Prostate gland (tissue), 2 donors: ENCODE measurements around the gene LRRC8E. TPM values are rescaled to one million over a fixed set of nuclear protein-coding genes. Genes with fewer than 3 reads are reported as not detected.
"Not testable (repeated sequence)": the region's sequence is repeated elsewhere in the genome, so short reads cannot be mapped to it uniquely, and the experiment has no call there.

Experiments
- DNase-seq: peaks from one replicate; pipeline ENCODE4 v3.0.0-alpha.2; 2019; ENCODE audit warnings: low spot score
- H3K27ac ChIP-seq, 2 donors: fragments of 200-600 bp; sonication (generic); 2 replicates each; pipeline ENCODE4 v1.5.1; 2017 to 2019
- H3K27me3 ChIP-seq: fragments of 200-600 bp; sonication (generic); replicated peaks from 2 replicates; pipeline ENCODE4 v1.5.1; 2019; ENCODE audit not compliant: insufficient read depth
- H3K36me3 ChIP-seq, 2 donors: fragments of 200-600 bp; sonication (generic); 1 replicate in 1 of 2; 2 replicates in 1 of 2; pipeline versions ENCODE4 v1.5.1 to v1.8.1; 2017 to 2019
- H3K4me1 ChIP-seq: fragments of 200-600 bp; sonication (generic); replicated peaks from 2 replicates; pipeline ENCODE4 v1.5.1; 2019
- H3K4me3 ChIP-seq, 2 donors: fragments of 200-600 bp; sonication (generic); 2 replicates each; pipeline ENCODE4 v1.5.1; 2017 to 2019
- H3K9me3 ChIP-seq: fragments of 200-600 bp; sonication (generic); 2 replicates; pipeline ENCODE4 v1.5.1; 2017
- POLR2A ChIP-seq: fragments of 450-650 bp; IDR thresholded peaks from one replicate; pipeline ENCODE4 v1.6.1; 2016; ENCODE audit warnings: antibody characterized with exemption, mild to moderate bottlenecking
- POLR2AphosphoS5 ChIP-seq: sonication (generic); formaldehyde crosslinking; IDR thresholded peaks from one replicate; pipeline ENCODE4 v1.6.1; 2017; ENCODE audit warnings: antibody characterized with exemption
- WGBS: methylation state at CpG from one replicate; pipeline ENCODE4 v1.1.5; 2018; 5-methylcytosine and 5-hydroxymethylcytosine counted together
- intact Hi-C: fragments of 100-400 bp; cut with DNase I; formaldehyde crosslinking; loops from one replicate; pipeline ENCODE4 v1.14.2; 2022
- total RNA-seq, 2 donors: library from RNA; depleted of rRNA; stranded (reverse); fragments of >200 nt; gene quantifications; one replicate each; pipeline ENCODE4 v1.1.0, GENCODE V29; 2016
- TF ChIP-seq, protein P1 (sequence below), 4 experiments: fragments of 200-600 bp in 2 of 4; fragments of 450-650 bp in 2 of 4; sonication (generic) in 2 of 4; IDR thresholded peaks; 1 replicate in 3 of 4; 2 replicates in 1 of 4; pipeline ENCODE4 v1.5.1; 2016 to 2019; ENCODE audit warnings: antibody characterized with exemption in 4 of 4, mild to moderate bottlenecking in 2 of 4, moderate library complexity in 2 of 4

LRRC8E gene
- total RNA-seq, 2 donors from 2014 or later, result 4.8 to 11.7 TPM

DNA sequence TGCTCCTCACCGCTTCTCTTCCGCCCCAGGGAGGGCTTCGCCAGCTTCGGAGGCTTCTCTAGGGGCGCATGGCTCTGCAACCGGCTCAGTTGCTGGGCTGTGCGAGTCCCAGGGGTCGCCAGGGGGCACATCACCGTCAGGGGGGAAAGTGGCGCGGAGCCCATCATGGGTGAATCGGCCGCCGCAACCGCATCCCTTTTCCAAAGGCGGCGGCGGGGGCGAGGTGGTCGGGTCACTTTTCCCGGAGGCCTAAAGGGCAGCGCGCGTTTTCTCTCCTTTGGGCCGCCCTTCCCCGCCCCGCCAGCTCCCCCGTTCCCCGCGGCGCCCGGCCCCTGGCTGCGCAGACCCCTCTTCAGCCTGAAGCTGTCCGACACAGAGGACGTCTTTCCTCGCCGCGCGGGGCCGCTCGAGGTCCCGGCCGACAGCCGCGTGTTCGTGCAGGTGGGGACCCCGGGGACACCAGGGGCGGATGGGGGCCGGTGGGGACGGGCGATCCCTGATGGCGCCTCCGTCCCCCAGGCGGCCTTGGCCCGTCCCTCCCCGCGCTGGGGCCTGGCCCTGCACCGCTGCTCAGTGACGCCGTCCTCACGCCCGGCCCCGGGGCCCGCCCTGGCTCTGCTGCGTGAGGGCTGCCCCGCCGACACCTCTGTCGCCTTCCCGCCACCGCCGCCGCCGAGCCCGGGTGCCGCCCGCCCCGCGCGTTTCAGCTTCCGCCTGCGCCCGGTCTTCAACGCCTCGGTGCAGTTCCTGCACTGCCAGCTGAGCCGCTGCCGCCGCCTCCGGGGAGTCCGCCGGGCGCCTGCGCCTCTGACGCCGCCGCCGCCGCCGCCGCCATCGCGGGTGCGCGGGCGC lies 28.0 kb downstream of the LRRC8E start:
- intact Hi-C loops, result no loop called here
- 1% methylated on average over 99 of the region's 104 CpGs for WGBS
- H3K4me1 ChIP-seq, result no peaks in the 10 kb centered on the region

DNA sequence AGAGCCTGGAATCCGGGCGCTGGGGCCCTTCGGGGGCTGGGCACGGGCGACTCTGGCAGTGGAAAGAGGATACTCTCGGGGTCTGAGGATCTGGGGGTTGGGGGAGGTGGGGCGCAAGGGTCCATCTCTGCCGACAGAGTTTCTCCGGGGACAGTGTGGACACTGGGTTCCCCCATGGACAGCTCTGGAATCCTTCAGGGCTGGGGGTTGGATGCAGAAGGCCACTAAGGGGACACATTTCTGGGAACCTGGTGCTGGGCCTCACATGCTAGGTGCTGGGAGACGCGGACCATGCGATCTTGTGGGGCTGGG lies 28.6 kb downstream of the LRRC8E start:
- Histone ChIP-seq H3K9me3 (no peaks in the 10 kb centered on the region), H3K27me3 (no peaks in the 10 kb centered on the region), H3K36me3 (peaks cover 0 to 9% of the 10 kb centered on the region in 2 donors), H3K4me3 (peak overlapping the region; percentile 17 to 26), H3K27ac (peak overlapping the region; percentile 9 to 22), H3K4me1 (peaks cover 4% of the 10 kb centered on the region)
- intact Hi-C loops, result no loop called here
- 6% methylated on average over 12 of the region's 12 CpGs for WGBS
- TF ChIP-seq POLR2A, result no peak
- no peak for TF ChIP-seq POLR2AphosphoS5
- TF ChIP-seq, protein P1, sequence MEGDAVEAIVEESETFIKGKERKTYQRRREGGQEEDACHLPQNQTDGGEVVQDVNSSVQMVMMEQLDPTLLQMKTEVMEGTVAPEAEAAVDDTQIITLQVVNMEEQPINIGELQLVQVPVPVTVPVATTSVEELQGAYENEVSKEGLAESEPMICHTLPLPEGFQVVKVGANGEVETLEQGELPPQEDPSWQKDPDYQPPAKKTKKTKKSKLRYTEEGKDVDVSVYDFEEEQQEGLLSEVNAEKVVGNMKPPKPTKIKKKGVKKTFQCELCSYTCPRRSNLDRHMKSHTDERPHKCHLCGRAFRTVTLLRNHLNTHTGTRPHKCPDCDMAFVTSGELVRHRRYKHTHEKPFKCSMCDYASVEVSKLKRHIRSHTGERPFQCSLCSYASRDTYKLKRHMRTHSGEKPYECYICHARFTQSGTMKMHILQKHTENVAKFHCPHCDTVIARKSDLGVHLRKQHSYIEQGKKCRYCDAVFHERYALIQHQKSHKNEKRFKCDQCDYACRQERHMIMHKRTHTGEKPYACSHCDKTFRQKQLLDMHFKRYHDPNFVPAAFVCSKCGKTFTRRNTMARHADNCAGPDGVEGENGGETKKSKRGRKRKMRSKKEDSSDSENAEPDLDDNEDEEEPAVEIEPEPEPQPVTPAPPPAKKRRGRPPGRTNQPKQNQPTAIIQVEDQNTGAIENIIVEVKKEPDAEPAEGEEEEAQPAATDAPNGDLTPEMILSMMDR (IDR thresholded peaks at IDR 0.05), result no peak
- DNase-seq, result no peak

More for the DNA sequence above, 28.0 kb downstream of the LRRC8E start:
- TF ChIP-seq POLR2A, result no peak
- TF ChIP-seq, protein P1 (IDR thresholded peaks at IDR 0.05), result no peak
- TF ChIP-seq POLR2AphosphoS5, result no peak
- H3K9me3 ChIP-seq, result no peaks in the 10 kb centered on the region
- H3K27ac ChIP-seq, result peak overlapping the region in 1 of 2 donors; percentile 22
- peak overlapping the region; percentile 17 to 26 for H3K4me3 ChIP-seq
- peaks cover 0 to 15% of the 10 kb centered on the region in 2 donors for H3K36me3 ChIP-seq
- DNase-seq, result no peak
- no peaks in the 10 kb centered on the region for H3K27me3 ChIP-seq

DNA sequence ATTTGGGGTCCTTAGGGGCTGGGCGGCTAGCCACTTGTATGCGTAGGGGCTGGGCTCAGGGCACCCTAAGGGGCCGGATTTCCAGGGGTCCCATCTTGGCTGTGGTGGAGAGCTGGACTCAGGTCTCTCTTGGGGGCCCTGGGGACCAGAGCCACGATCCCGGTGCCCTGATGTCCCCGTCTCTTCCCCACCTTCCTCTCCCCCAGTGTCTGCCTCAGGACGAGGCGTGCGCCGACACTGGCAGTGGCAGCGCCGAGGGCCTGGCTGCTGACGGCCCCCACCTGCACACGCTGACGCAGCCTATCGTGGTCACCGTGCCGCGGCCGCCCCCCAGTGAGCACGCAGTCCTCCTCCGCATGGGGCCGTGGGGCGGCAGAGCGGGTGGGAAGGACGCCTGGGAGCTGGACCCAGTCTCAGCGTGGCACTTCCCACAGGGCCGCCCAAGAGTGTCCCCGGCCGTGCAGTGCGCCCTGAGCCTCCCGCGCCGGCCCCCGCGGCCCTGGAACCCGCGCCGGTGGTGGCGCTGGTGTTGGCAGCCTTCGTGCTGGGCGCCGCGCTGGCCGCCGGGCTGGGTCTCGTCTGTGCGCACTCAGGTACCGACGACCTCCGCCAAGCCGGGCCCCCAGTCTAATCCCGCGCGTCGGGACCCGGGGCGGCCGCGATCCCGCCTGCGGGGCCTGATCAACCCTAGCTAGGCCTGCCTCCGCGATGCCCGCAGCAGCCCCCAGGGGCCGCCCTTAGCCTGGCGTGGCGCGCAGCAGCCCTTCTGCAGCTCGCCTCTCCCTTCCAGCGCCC lies 29.2 kb downstream of the LRRC8E start:
- 2% methylated on average over 56 of the region's 71 CpGs for WGBS
- DNase-seq, result no peak
- Histone ChIP-seq H3K27ac (peak overlapping the region; percentile 9 to 22), H3K36me3 (peaks cover 3 to 9% of the 10 kb centered on the region in 2 donors), H3K9me3 (no peaks in the 10 kb centered on the region), H3K4me3 (peak overlapping the region; percentile 5 to 20), H3K4me1 (peaks cover 4% of the 10 kb centered on the region), H3K27me3 (no peaks in the 10 kb centered on the region)
- TF ChIP-seq, protein P1 (IDR thresholded peaks at IDR 0.05), result peak in 3 of 4 experiments; percentile 13 to 71 (median 47)
- TF ChIP-seq POLR2A, result no peak
- intact Hi-C loops, result no loop called here

DNA sequence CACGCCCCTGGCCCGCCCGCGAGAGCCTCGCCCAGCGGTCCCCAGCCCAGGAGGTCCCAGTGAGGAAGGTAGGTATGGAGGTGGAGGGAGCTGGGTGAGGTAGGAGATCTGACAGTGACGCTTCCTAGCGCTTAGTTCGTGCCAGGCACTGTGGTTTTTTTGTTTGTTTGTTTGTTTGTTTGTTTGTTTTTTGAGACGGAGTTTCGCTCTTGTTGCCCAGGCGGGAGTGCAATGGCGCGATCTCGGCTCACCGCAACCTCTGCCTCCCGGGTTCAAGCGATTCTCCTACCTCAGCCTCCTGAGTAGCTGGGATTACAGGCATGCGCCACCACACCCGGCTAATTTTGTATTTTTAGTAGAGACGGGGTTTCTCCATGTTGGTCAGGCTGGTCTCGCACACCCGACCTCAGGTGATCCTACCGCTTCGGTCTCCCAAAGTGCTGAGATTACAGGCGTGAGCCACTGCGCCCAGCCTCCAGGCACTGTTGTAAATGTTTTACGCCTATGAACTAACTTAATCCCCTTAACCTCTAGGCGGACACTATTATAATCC lies 29.8 kb downstream of the LRRC8E start:
- DNase-seq, intact Hi-C loops, H3K9me3 ChIP-seq, H3K36me3 ChIP-seq, H3K27me3 ChIP-seq, H3K4me1 ChIP-seq: not testable (repeated sequence)
- WGBS, result 37% methylated on average over 29 of the region's 29 CpGs
- H3K4me3 ChIP-seq, result peak overlapping the region in 1 of 2 donors; percentile 20
- peak overlapping the region; percentile 9 to 22 for H3K27ac ChIP-seq

DNA sequence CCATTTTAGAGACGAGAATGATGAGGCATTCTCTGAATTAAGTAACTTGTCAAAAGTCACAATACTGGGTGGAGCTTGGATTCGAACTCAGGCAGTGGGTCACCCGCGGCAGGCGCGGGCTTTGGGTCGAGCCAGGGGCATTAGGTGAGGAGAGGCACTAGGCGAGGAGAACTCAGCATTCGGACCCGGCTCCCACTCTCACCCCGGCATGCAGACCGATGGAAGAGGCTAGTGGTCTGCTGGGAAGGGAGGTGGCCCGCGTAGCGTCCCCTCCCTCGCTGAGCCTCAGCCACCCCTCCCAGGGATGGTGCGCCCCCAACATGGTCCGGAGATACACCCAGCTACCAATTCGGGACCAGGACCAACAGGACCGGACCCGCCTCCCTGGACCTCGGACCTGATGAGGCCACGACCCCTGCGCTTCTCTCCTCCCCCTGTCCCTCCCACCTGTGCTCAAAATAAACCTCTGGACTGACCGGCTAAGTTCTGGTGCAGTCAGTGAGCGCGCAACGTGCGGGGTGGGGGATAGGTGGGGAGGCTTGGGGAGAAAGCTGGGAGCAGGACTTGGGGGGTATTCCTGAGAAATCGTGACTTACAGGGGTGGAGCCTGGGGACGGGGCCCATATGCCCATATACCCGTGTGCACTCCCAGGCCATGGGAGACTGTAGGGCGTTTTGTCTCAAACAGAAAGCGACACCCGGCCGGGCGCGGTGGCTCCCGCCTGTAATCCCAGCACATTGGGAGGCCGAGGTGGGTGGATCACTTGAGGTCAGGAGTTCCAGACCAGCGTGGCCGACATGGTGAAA lies 30.5 kb downstream of the LRRC8E start:
- Histone ChIP-seq H3K9me3 (no peaks in the 10 kb centered on the region), H3K4me1 (peaks cover 4% of the 10 kb centered on the region), H3K27ac (peak overlapping the region in 1 of 2 donors; percentile 96), H3K36me3 (peaks cover 7 to 10% of the 10 kb centered on the region in 2 donors), H3K27me3 (no peaks in the 10 kb centered on the region), H3K4me3 (no peak overlapping the region)
- intact Hi-C loops, result no loop called here
- no peak for TF ChIP-seq POLR2A
- no peak for TF ChIP-seq POLR2AphosphoS5
- TF ChIP-seq, protein P1 (IDR thresholded peaks at IDR 0.05), result no peak
- 61% methylated on average over 42 of the region's 42 CpGs for WGBS
- no peak for DNase-seq
